ENCODE data around the gene NCKAP1.

- TF ChIP-seq CTCF (IDR thresholded peaks at IDR 0.05) = no peak
- no peak for TF ChIP-seq RFX5 (IDR thresholded peaks at IDR 0.05)
- no peak for TF ChIP-seq POLR2A (IDR thresholded peaks at IDR 0.05; ENCODE audit: low read length)
- TF ChIP-seq SREBF2 (IDR thresholded peaks at IDR 0.05) = no peak
- TF ChIP-seq EP300 (IDR thresholded peaks at IDR 0.05) = no peak
- TF ChIP-seq CEBPB (IDR thresholded peaks at IDR 0.05) = no peak
- TF ChIP-seq PHF8 (IDR thresholded peaks at IDR 0.05; ENCODE audit: borderline replicate concordance, low read depth) = no peak
- TF ChIP-seq JUNB (IDR thresholded peaks at IDR 0.05) = no peak
- TF ChIP-seq REST (IDR thresholded peaks at IDR 0.05) = no peak
- no peak for TF ChIP-seq CHD4 (IDR thresholded peaks at IDR 0.05; ENCODE audit: borderline replicate concordance)
- no peak for TF ChIP-seq BHLHE40 (IDR thresholded peaks at IDR 0.05; ENCODE audit: low read depth, low read length)
Measured at GRCh38 chr2:182910965-182911364, 127.3 kb downstream of the NCKAP1 start.
